LNCAP (cell line): Measurements from ENCODE around the gene TBCD.

Experiments used
- TF ChIP-seq, protein P1 (sequence below): fragments of 450-650 bp; IDR thresholded peaks from 2 replicates; pipeline ENCODE4 v1.5.1; 2017; ENCODE audit warnings: mild to moderate bottlenecking

Gene TBCD

DNA sequence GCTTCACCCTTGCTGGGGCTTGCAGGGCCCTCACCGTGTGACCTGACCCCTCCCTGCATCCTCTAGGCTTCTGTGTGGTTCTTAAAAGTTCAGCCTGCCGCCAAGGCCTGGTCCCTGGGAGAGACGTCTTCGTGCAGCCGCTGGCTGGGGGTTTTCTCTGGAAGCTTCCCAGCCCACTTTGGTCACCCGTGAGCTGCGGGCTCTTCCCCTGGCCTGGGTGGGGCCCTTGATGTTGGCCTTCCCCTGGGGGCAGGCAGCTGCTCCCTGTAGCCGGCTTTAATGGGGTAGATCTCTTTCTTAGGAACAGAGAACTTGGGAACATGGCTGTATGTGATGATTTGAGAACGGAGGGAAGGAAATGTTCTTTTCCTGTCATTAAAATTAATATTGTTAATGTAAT is 55.2 kb downstream of the TBCD start:
- TF ChIP-seq, protein P1, sequence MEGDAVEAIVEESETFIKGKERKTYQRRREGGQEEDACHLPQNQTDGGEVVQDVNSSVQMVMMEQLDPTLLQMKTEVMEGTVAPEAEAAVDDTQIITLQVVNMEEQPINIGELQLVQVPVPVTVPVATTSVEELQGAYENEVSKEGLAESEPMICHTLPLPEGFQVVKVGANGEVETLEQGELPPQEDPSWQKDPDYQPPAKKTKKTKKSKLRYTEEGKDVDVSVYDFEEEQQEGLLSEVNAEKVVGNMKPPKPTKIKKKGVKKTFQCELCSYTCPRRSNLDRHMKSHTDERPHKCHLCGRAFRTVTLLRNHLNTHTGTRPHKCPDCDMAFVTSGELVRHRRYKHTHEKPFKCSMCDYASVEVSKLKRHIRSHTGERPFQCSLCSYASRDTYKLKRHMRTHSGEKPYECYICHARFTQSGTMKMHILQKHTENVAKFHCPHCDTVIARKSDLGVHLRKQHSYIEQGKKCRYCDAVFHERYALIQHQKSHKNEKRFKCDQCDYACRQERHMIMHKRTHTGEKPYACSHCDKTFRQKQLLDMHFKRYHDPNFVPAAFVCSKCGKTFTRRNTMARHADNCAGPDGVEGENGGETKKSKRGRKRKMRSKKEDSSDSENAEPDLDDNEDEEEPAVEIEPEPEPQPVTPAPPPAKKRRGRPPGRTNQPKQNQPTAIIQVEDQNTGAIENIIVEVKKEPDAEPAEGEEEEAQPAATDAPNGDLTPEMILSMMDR: no peak

DNA sequence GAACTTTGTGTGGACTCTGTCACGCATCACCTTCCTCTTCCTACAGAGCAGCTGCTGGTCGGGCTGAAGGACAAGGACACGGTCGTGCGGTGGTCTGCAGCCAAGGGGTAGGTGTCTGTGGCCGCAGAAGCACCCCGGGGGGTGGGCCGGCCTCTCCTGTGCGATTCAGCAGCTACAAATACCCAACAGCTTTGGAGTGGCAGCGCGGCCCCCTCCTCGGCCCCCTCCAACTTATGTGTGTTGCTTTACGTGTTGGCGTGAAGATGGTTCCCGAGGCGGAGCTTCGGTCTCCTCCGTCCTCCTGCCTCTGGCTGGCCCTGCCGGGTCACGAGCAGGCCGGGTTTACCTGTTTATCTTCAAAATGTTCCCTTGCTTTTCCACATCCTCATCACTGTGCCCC is 55.7 kb downstream of the TBCD start:
- TF ChIP-seq, protein P1: no peak

DNA sequence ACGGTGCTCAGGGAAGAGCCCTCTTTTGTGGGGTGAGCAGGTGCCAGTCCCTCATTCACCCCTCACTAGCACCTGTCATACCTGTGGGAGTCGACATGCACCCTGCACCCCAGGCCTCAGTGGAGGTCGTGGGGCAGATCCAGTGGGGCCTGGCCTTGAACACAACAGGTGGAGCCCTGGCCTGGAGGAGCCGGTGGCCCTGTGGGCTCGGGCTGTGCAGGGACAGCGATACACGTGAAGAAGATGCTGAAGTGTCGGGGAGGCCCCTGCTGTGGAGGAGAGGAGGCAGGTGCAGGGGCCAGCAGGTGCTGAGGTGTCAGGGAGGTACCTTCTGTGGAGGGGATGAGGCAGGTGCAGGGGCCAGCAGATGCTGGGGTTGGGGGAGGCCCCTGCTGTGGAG is 56.1 kb downstream of the TBCD start:
- TF ChIP-seq, protein P1: no peak

DNA sequence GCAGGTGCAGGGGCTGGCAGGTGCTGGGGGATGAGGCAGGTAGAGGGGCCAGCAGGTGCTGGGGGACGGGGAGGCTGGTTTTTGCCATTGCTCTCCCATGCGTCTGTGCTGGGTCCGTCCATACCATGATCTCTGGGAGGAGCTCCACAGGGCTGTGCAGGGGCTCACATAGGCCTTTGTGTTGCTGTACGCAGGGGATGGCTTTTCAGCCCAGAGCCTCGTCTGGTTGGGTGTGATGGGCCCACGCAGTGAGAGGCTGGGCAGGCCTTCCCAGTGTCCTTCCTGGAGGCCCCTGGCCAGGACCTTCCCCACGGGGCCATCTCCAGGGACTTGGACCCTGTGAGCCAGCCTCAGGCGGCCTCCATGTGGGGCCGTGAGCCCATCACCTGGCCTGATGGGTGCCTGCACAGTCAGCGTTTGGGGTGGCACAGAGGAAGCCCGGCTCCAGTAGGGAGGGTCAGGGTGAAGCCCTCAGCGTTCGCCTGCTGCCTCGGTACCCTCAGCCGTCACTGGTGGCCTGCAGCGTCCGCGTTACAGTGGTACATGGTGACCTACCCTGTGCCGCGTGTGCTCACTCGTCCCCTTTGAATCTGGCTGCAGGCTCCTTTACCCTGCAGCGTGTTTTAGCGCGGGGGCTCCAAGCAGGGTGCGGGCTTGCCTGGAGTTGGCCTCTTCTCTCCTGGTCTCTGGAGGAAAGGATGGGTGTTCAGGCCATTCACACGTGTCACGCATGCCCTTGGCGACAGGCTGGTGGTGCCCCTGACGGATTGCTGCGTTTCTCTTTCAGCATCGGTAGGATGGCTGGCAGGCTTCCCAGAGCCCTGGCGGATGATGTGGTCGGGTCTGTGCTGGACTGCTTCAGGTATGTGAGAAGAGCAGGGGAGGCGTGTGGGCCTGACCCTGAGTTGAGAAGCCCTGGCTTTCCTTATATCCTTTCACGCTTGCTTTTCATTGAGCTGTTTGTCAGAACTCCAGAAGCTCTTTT is 57.3 kb downstream of the TBCD start:
- TF ChIP-seq, protein P1: no peak

DNA sequence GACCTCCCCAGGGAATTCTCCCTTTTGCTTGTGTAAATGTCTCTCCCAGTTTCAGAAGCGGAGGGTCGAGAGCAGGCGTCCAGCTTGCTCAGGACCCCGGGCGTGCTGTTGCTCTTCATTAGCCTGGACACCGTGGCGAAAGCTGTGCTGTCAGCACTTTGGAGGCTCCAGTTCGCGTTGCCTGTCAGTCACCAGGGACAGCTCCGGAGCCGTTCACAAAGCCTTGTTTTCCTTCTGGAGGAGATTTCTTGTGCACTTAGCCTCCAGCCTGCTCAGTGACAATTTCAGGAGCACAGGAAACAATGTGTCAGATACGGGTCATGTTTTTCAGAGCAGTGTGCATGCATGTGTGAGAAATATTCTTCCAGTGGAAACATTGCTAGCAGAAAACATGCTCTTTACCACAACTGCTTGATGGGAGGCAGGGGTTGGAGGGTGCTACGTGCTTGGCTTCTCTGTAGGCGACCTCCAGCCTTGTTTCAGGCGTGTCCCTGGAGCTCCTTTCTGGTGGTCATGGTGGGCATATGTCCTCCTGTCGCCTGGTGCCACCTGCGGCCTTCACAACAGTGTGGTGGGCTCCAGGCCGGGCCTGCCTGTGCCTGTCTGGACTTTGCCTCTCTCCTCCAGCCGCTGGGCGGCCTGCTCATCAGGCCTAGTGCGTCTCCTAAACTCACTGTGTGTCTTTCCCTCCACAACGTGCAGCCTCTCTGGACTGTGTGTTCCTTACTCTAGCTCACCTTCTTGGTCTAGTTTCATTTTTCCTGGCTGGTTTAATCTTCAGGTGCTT is 59.0 kb downstream of the TBCD start:
- TF ChIP-seq, protein P1: no peak

DNA sequence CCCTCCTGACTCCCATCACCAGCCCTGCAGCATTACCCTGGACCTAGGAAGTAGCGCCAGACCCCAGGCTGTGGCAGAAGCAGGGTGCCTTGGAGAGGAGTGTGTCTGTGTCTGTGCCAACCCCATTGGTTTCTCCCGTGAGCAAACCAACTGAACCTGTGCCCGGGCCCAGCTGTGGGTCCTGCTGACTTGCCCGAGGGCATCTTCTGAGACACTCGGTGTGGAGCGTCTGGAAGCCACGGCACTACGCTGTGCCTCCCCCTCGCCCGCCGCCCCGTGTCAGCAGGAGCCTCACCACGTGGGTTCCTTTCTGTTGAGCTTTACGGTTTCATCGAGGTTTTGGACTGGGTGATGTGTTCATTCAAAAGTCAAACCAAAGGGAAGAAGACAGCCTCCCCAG is 60.2 kb downstream of the TBCD start:
- TF ChIP-seq, protein P1: no peak

DNA sequence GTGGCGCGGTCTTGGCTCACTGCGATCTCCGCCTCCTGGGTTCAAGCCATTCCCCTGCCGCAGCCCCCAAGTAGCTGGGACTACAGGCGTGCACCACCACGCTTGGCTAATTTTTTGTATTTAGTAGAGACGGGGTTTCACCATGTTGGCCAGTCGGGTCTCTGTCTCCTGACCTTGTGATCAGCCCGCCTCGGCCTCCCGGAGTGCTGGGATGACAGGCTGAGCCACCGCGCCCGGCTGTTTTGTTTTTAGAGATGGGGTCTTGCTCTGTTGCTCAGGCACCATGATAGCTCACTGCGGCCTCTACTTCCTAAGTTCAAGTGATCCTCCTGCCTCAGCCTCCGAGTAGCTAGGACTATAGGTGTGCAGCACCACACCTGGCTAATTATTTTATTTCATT is 60.7 kb downstream of the TBCD start:
- TF ChIP-seq, protein P1: no peak
